Parathyroid adenoma (tissue), 2 donors: ENCODE data around the gene EMX2.

ENCODE experiments used
- H2AFZ ChIP-seq: fragments of 300-600 bp; sonication (generic); one replicate; pipeline ENCODE4 v1.7.0; 2017; ENCODE audit warnings: antibody characterized with exemption, mild to moderate bottlenecking
- H3K27ac ChIP-seq: fragments of 300-600 bp; sonication (generic); one replicate; pipeline ENCODE4 v1.7.0; 2017
- H3K27me3 ChIP-seq: fragments of 300-600 bp; sonication (generic); one replicate; pipeline ENCODE4 v1.7.0; 2017; ENCODE audit warnings: low read length; ENCODE audit not compliant: control insufficient read depth, insufficient read depth
- H3K36me3 ChIP-seq: fragments of 300-600 bp; sonication (generic); one replicate; pipeline ENCODE4 v1.7.0; 2017; ENCODE audit warnings: low read length; ENCODE audit not compliant: control insufficient read depth, insufficient read depth
- H3K4me1 ChIP-seq: fragments of 300-600 bp; sonication (generic); one replicate; pipeline ENCODE4 v1.7.0; 2017; ENCODE audit warnings: control low read depth
- H3K4me2 ChIP-seq: fragments of 300-600 bp; sonication (generic); one replicate; pipeline ENCODE4 v1.7.0; 2017; ENCODE audit warnings: low read length
- H3K4me3 ChIP-seq: fragments of 300-600 bp; sonication (generic); one replicate; pipeline ENCODE4 v1.7.0; 2017; ENCODE audit warnings: low read depth, low read length
- H3K79me2 ChIP-seq: fragments of 300-600 bp; sonication (generic); one replicate; pipeline ENCODE4 v1.7.0; 2017; ENCODE audit warnings: control low read depth
- H3K9ac ChIP-seq: fragments of 300-600 bp; sonication (generic); one replicate; pipeline ENCODE4 v1.7.0; 2017; ENCODE audit warnings: mild to moderate bottlenecking
- H3K9me3 ChIP-seq: fragments of 300-600 bp; sonication (generic); one replicate; pipeline ENCODE4 v1.7.0; 2017; ENCODE audit warnings: low read length; ENCODE audit not compliant: control insufficient read depth
- TF ChIP-seq, protein P1 (sequence below): fragments of 300-600 bp; sonication (generic); IDR thresholded peaks from one replicate; pipeline ENCODE4 v1.7.0; 2017; ENCODE audit warnings: antibody characterized with exemption, mild to moderate bottlenecking
- donor health status: primary hyperparathyroidism.

EMX2 gene

GRCh38 chr10:117591043-117591442, 48.5 kb downstream of the EMX2 start:
- Histone ChIP-seq H3K36me3 (no peaks in the 10 kb centered on the region), H3K9me3 (no peaks in the 10 kb centered on the region), H3K9ac (no peak overlapping the region), H3K27me3 (no peaks in the 10 kb centered on the region), H3K27ac (no peak overlapping the region), H3K4me2 (no peak overlapping the region), H3K4me3 (no peak overlapping the region), H3K79me2 (no peaks in the 10 kb centered on the region), H2AFZ (no peak overlapping the region), H3K4me1 (no peaks in the 10 kb centered on the region)
- TF ChIP-seq, protein P1, sequence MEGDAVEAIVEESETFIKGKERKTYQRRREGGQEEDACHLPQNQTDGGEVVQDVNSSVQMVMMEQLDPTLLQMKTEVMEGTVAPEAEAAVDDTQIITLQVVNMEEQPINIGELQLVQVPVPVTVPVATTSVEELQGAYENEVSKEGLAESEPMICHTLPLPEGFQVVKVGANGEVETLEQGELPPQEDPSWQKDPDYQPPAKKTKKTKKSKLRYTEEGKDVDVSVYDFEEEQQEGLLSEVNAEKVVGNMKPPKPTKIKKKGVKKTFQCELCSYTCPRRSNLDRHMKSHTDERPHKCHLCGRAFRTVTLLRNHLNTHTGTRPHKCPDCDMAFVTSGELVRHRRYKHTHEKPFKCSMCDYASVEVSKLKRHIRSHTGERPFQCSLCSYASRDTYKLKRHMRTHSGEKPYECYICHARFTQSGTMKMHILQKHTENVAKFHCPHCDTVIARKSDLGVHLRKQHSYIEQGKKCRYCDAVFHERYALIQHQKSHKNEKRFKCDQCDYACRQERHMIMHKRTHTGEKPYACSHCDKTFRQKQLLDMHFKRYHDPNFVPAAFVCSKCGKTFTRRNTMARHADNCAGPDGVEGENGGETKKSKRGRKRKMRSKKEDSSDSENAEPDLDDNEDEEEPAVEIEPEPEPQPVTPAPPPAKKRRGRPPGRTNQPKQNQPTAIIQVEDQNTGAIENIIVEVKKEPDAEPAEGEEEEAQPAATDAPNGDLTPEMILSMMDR, result no peak

DNA sequence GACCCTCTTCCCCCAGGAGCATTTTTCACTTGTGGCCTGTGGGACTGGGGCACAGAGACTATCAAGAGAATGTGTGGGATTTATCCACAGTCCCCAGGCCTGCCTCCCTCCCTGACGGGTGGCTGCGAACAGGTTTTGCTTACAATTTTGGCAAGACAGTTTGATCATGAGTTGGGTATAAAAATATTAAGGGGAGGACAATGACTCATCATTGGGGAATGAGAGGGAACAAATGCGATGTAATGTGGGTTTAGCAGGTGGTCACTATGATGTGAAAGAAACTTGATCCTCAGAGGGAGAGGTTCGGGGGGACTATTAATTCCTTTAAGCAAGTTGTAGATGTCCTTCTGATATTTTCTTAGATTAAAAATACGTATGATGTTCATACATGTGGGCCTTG, 52.2 kb downstream of the EMX2 start:
- H3K27me3 ChIP-seq, result no peaks in the 10 kb centered on the region
- TF ChIP-seq, protein P1, result no peak
- H3K4me1 ChIP-seq, result no peaks in the 10 kb centered on the region
- no peak overlapping the region for H3K9ac ChIP-seq
- H3K4me2 ChIP-seq, result no peak overlapping the region
- no peak overlapping the region for H3K4me3 ChIP-seq
- H3K79me2 ChIP-seq, result no peaks in the 10 kb centered on the region
- H3K27ac ChIP-seq, result no peak overlapping the region
- H3K36me3 ChIP-seq, result no peaks in the 10 kb centered on the region
- no peak overlapping the region for H2AFZ ChIP-seq
- H3K9me3 ChIP-seq, result no peaks in the 10 kb centered on the region

DNA sequence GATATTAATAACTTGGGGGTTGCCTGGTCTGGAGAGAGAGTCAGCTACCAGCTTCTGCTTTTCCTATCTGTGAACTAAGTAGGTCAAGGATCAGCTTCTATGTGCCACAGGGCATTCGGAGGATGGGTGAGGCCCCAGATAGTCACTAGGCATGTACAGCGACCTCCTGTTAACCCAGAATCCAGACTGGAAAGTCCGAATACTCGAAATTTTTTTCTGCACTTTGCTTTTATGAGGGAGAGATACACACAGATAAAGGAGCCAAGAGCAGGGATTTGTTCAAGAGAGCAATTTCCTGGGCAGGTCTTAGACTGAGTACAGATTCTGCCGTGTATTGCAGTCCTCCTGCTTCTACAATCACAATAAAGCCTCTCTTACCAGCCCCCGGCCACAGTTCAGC, 54.2 kb downstream of the EMX2 start:
- H3K27ac ChIP-seq, result no peak overlapping the region
- TF ChIP-seq, protein P1, result no peak
- H3K4me1 ChIP-seq, result no peaks in the 10 kb centered on the region
- H3K4me2 ChIP-seq, result no peak overlapping the region
- no peaks in the 10 kb centered on the region for H3K27me3 ChIP-seq
- no peaks in the 10 kb centered on the region for H3K9me3 ChIP-seq
- H3K36me3 ChIP-seq, result no peaks in the 10 kb centered on the region
- no peak overlapping the region for H2AFZ ChIP-seq
- no peaks in the 10 kb centered on the region for H3K79me2 ChIP-seq
- H3K9ac ChIP-seq, result no peak overlapping the region
- H3K4me3 ChIP-seq, result no peak overlapping the region

DNA sequence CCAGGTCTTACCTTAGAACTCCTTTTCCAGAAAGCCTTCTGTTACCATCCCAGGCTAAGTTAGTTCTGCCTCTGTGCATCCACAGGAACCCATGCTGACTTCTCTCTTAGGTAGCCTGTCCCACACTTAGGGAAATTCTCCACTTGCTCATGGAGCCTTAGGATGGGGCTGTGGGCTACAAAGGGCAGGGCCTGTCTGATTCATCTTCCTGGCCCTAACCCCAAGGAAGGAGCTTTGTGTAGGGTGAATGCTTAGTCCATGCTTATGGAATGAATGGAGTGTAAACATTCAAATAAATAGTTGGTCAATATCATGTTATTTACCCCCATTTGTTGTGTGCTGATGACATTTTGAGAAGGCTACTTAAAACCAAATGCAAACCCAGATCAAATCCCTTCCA, 54.7 kb downstream of the EMX2 start:
- no peaks in the 10 kb centered on the region for H3K79me2 ChIP-seq
- H3K36me3 ChIP-seq, result no peaks in the 10 kb centered on the region
- no peak overlapping the region for H3K4me3 ChIP-seq
- no peaks in the 10 kb centered on the region for H3K4me1 ChIP-seq
- H3K27ac ChIP-seq, result no peak overlapping the region
- H3K9me3 ChIP-seq, result no peaks in the 10 kb centered on the region
- no peak overlapping the region for H3K9ac ChIP-seq
- no peak overlapping the region for H2AFZ ChIP-seq
- TF ChIP-seq, protein P1, result no peak
- H3K4me2 ChIP-seq, result no peak overlapping the region
- H3K27me3 ChIP-seq, result no peaks in the 10 kb centered on the region
